Tibial nerve (tissue), 4 donors: ENCODE data around the gene ARHGAP26. TPM values are rescaled to one million over a fixed set of nuclear protein-coding genes. Genes with fewer than 3 reads are reported as not detected.

ENCODE experiments used
- DNase-seq, 2 donors: peaks; one replicate each; pipeline ENCODE4 v3.0.0-alpha.2; 2019; ENCODE audit warnings: low spot score in 2 of 2
- H3K27ac ChIP-seq, 4 donors: fragments of 200-600 bp; sonication (generic) in 3 of 4; one replicate each; pipeline ENCODE4 v1.5.1; 2017 to 2019; ENCODE audit warnings: mild to moderate bottlenecking in 1 of 4
- H3K27me3 ChIP-seq, 2 donors: fragments of 200-600 bp; sonication (generic) in 1 of 2; one replicate each; pipeline versions ENCODE4 v1.5.1 to v1.6.0; 2017 to 2019
- H3K36me3 ChIP-seq, 3 donors: fragments of 200-600 bp; sonication (generic); one replicate each; pipeline ENCODE4 v1.5.1; 2018 to 2019
- H3K4me1 ChIP-seq, 4 donors: fragments of 200-600 bp; sonication (generic) in 3 of 4; one replicate each; pipeline ENCODE4 v1.5.1; 2017 to 2019
- H3K4me3 ChIP-seq, 4 donors: fragments of 200-600 bp; sonication (generic) in 3 of 4; one replicate each; pipeline ENCODE4 v1.5.1; 2017 to 2019; ENCODE audit warnings: mild to moderate bottlenecking in 1 of 4, moderate library complexity in 1 of 4
- H3K9me3 ChIP-seq, 4 donors: fragments of 200-600 bp; sonication (generic) in 3 of 4; one replicate each; pipeline ENCODE4 v1.5.1; 2017 to 2019
- CTCF ChIP-seq, 5 experiments: fragments of 200-600 bp in 3 of 5; fragments of 450-650 bp in 2 of 5; sonication (generic) in 3 of 5; IDR thresholded peaks; one replicate each; pipeline ENCODE4 v1.5.1; 2016 to 2019; ENCODE audit warnings: antibody characterized with exemption in 5 of 5, mild to moderate bottlenecking in 3 of 5, moderate library complexity in 2 of 5
- EP300 ChIP-seq, 2 donors: sonication (generic); formaldehyde crosslinking; IDR thresholded peaks; one replicate each; pipeline ENCODE4 v1.6.1; 2017; ENCODE audit warnings: antibody characterized with exemption in 2 of 2, mild to moderate bottlenecking in 1 of 2
- POLR2A ChIP-seq, 2 donors: fragments of 450-650 bp; IDR thresholded peaks; one replicate each; pipeline ENCODE4 v1.6.1; 2017; ENCODE audit warnings: antibody characterized with exemption in 2 of 2, mild to moderate bottlenecking in 2 of 2, moderate library complexity in 2 of 2
- WGBS, 2 donors: methylation state at CpG; one replicate each; pipeline ENCODE4 v1.1.5; 2018; 5-methylcytosine and 5-hydroxymethylcytosine counted together
- total RNA-seq, 4 donors: library from RNA; depleted of rRNA; stranded (reverse); fragments of >200 nt; gene quantifications; one replicate each; pipeline ENCODE4 v1.1.0, GENCODE V29; 2016

Gene ARHGAP26
- total RNA-seq, 4 donors from 2014 or later, result 33.7 to 77.8 (median 57.8) TPM

DNA sequence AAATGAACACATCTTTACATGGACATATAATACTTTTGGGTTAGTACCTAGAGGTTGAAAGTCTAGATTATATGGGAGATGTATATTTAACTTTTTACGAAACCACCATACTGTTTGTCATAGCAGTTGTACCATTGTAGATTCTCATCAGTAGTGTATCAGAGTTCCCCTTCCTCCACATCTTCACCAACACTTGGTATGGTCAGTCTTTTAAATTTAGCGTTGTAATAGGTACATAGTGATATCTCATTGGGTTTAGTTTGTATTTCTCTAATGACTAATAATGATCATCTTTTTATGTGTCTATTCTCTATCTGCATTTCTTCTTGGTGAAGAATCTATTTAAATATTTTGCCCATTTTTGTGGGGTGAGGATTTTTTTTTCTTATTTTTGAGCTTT, 495.8 kb downstream of the ARHGAP26 start:
- WGBS, 2 donors, result 96% methylated on average over 2 of the region's 2 CpGs
- H3K36me3 ChIP-seq, result no peaks in the 10 kb centered on the region
- no peaks in the 10 kb centered on the region for H3K27me3 ChIP-seq
- H3K9me3 ChIP-seq, result peaks cover 0 to 36% (median 5%) of the 10 kb centered on the region in 4 donors
- no peak overlapping the region for H3K27ac ChIP-seq
- no peaks in the 10 kb centered on the region for H3K4me1 ChIP-seq
- TF ChIP-seq CTCF (IDR thresholded peaks at IDR 0.05), result no peak
- no peak for TF ChIP-seq EP300 (IDR thresholded peaks at IDR 0.05)
- TF ChIP-seq POLR2A (IDR thresholded peaks at IDR 0.05), result no peak
- no peak for DNase-seq
- H3K4me3 ChIP-seq, result no peak overlapping the region

- TF ChIP-seq CTCF (IDR thresholded peaks at IDR 0.05) (no peak), POLR2A (IDR thresholded peaks at IDR 0.05) (no peak), EP300 (IDR thresholded peaks at IDR 0.05) (no peak)
- Histone ChIP-seq H3K27me3 (no peaks in the 10 kb centered on the region), H3K4me3 (no peak overlapping the region), H3K9me3 (peaks cover 0 to 36% (median 5%) of the 10 kb centered on the region in 4 donors), H3K36me3 (no peaks in the 10 kb centered on the region), H3K4me1 (no peaks in the 10 kb centered on the region), H3K27ac (no peak overlapping the region)
- WGBS, 2 donors, result 96 to 99% methylated on average over 2 of the region's 2 CpGs
- no peak for DNase-seq
Observed at GRCh38 chr5:143267186-143267585, 497.0 kb downstream of the ARHGAP26 start.

DNA sequence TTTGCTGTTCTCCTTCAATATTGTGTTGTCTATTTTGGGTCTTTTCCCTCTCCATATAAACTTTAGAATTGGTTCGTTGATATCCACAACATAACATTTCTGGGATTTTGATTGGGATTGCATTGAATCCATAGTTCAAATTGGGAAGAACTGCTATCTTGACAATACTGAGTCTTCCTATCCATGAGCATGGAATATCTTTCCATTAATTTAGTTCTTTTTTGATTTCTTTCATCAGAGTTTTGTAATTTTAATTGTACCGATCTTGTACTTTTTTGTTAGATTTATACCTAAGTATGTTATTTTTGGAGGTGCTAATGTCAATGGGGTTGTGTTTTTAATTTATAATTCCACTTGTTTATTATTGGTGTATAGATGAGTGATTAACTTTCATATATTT, 498.2 kb downstream of the ARHGAP26 start:
- Histone ChIP-seq H3K4me1 (no peaks in the 10 kb centered on the region), H3K27ac (no peak overlapping the region), H3K27me3 (no peaks in the 10 kb centered on the region), H3K9me3 (peaks cover 0 to 36% (median 5%) of the 10 kb centered on the region in 4 donors), H3K36me3 (no peaks in the 10 kb centered on the region), H3K4me3 (no peak overlapping the region)
- no peak for DNase-seq
- WGBS, 2 donors, result 90 to 98% methylated on average over 2 of the region's 2 CpGs
- TF ChIP-seq EP300 (IDR thresholded peaks at IDR 0.05) (no peak), POLR2A (IDR thresholded peaks at IDR 0.05) (no peak), CTCF (IDR thresholded peaks at IDR 0.05) (no peak)

DNA sequence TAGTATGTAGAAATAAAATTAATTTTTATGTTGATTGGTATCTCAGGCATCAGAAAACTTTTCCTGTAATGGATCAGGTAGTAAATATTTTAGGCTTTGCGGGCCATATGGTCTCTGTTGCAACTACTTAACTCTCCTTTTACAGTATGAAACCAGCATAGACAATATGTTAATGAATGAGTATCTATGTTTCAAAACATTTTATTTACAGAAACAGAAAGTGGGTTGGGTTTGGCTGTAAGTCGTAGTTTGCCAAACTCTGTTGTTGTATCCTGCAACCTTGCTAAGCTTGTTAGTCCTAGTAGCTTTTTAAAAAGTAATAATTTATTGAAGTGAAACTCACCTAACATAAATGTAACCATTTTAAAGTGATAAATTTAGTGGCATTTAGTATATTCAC, 501.3 kb downstream of the ARHGAP26 start:
- Histone ChIP-seq H3K36me3 (no peaks in the 10 kb centered on the region), H3K4me1 (no peaks in the 10 kb centered on the region), H3K9me3 (peaks cover 0 to 36% (median 5%) of the 10 kb centered on the region in 4 donors), H3K27ac (no peak overlapping the region), H3K4me3 (no peak overlapping the region), H3K27me3 (no peaks in the 10 kb centered on the region)
- WGBS, 2 donors, result 88 to 91% methylated on average over 2 of the region's 2 CpGs
- TF ChIP-seq CTCF (IDR thresholded peaks at IDR 0.05) (no peak), EP300 (IDR thresholded peaks at IDR 0.05) (no peak), POLR2A (IDR thresholded peaks at IDR 0.05) (no peak)
- DNase-seq, result no peak

- WGBS, 2 donors, result 65 to 85% methylated on average over 1 of the region's 1 CpG
- H3K27me3 ChIP-seq, result no peaks in the 10 kb centered on the region
Observed at GRCh38 chr5:143274952-143275351, 504.8 kb downstream of the ARHGAP26 start.

More at GRCh38 chr5:143274952-143275351, 504.8 kb downstream of the ARHGAP26 start:
- no peak for TF ChIP-seq POLR2A (IDR thresholded peaks at IDR 0.05)
- TF ChIP-seq EP300 (IDR thresholded peaks at IDR 0.05), result no peak
- no peak for TF ChIP-seq CTCF (IDR thresholded peaks at IDR 0.05)
- DNase-seq, result no peak
- no peak overlapping the region for H3K4me3 ChIP-seq
- H3K4me1 ChIP-seq, result no peaks in the 10 kb centered on the region
- H3K36me3 ChIP-seq, result peaks cover 0 to 9% (median 1%) of the 10 kb centered on the region in 3 donors
- H3K9me3 ChIP-seq, result peaks cover 0 to 3% (median 0%) of the 10 kb centered on the region in 4 donors
- H3K27ac ChIP-seq, result no peak overlapping the region
